AG10803 (cell line): ENCODE measurements around the gene SAMD14.
A peak's percentile ranks its signal among the peaks of the same experiment; 100 is the strongest.

Source experiments
- DNase-seq: peaks from one replicate; pipeline ENCODE4 v3.0.0; 2010; ENCODE audit warnings: low read depth
- H3K4me3 ChIP-seq: 2 replicates; pipeline ENCODE4 v1.5.1; 2011; ENCODE audit warnings: mild to moderate bottlenecking, low read length, control low read depth
- TF ChIP-seq, protein P1 (sequence below): conservative IDR thresholded peaks from 2 replicates; pipeline ENCODE4 v1.5.1; 2011; ENCODE audit warnings: mild to moderate bottlenecking, low read length, control low read depth, inconsistent platforms

Gene SAMD14

DNA sequence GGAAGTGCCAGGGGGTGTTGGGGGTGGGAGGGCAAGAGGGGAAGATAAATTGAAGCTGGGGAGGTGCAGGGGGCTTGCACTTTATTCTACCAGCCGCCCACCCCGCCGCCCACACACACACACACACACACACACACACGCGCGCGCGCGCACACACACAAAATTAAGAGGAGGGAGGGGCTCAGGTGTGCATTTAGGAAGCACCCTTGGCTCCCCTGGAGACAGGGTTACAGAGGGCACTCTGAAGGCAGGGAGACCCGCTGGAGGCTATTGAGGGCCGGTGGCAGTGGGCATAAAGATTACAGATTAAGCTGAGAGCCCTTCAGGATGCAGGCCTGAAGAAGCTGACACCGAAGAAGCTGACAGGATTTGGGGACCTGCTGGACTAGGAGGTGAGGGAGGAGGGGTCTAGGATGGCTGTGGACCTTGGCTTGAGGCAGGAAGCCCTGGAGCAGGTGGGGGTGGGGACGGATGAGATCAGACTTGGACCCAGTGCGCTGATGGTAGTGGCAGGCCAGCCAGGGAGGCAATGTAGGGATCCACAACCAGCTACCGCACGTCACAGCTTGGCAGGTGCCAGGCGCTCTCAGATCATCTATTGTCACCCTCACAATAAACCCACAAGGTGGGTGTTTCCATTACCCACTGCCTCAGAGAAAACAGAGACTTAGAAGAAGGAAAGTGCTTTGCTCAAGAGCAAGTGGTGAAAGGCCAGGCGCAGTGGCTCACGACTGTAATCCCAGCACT lies 772 bp upstream of the SAMD14 start:
- peak overlapping the region; percentile 52 for H3K4me3 ChIP-seq
- no peak for DNase-seq
- TF ChIP-seq, protein P1, sequence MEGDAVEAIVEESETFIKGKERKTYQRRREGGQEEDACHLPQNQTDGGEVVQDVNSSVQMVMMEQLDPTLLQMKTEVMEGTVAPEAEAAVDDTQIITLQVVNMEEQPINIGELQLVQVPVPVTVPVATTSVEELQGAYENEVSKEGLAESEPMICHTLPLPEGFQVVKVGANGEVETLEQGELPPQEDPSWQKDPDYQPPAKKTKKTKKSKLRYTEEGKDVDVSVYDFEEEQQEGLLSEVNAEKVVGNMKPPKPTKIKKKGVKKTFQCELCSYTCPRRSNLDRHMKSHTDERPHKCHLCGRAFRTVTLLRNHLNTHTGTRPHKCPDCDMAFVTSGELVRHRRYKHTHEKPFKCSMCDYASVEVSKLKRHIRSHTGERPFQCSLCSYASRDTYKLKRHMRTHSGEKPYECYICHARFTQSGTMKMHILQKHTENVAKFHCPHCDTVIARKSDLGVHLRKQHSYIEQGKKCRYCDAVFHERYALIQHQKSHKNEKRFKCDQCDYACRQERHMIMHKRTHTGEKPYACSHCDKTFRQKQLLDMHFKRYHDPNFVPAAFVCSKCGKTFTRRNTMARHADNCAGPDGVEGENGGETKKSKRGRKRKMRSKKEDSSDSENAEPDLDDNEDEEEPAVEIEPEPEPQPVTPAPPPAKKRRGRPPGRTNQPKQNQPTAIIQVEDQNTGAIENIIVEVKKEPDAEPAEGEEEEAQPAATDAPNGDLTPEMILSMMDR = no peak

DNA sequence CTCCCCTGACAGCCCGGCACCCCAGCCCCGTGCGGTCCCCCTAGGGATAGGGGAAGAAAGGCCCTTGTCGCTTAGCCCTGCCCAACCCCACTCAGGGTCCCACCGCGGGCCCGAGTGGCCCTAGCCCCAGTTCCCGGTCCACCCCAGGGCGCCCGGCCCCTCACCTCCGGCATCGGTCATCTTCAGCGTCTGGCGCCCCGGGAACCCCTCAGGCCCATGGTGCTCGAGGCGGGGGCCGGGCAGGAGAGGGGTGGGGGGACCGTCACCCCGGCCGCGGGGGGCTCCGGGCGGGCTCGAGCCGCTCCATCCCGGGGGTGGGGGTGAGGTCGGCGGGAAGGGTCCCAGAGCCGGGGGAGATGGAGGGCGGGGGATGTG lies 620 bp downstream of the SAMD14 start:
- H3K4me3 ChIP-seq = peak overlapping the region; percentile 59
- DNase-seq = no peak
- TF ChIP-seq, protein P1 = no peak

DNA sequence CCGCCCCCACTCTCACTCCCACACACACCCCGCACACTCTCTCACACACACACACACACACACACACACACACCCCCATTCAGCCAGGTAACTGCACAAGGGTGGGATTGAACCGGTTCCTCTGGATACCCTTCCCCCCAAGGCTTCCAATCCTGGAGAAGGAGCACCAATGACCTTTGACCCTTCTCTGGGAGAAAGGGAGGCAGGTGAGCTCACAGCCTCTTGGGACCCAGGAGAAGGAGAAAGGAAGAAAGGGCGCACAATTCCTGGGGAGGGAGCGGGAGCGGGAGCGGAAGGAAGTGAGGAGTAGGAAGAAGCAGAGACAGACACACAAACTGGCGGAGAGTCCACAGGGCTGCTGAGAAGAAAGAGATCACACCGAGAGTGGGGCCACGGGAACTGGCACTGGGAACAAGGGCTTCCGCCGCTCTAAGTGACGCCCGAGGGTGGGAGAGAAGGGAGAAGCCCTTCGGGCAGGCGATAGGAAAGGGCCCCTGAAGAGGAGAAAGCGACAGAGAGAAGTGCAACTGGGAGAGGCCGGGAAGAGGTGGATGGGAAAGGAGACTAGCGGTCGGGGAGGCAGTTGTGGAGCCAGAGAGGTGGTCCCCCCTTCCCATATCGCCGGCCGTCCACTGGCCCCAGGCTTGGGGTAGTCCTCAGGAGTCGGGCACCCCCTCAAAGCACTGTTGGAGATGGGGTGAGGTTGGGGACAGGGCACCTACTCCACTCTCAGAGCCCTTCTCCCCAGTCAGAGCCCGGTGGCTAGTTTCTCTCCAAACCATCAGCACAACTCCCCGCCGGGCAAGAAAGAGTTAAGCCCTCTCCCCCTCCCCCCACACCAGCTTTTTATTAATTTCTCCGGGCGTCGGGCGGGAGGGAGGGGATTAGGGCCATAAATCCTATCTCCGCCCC lies 1.3 kb downstream of the SAMD14 start:
- no peak for DNase-seq
- H3K4me3 ChIP-seq = peak overlapping the region; percentile 59
- TF ChIP-seq, protein P1 = no peak

DNA sequence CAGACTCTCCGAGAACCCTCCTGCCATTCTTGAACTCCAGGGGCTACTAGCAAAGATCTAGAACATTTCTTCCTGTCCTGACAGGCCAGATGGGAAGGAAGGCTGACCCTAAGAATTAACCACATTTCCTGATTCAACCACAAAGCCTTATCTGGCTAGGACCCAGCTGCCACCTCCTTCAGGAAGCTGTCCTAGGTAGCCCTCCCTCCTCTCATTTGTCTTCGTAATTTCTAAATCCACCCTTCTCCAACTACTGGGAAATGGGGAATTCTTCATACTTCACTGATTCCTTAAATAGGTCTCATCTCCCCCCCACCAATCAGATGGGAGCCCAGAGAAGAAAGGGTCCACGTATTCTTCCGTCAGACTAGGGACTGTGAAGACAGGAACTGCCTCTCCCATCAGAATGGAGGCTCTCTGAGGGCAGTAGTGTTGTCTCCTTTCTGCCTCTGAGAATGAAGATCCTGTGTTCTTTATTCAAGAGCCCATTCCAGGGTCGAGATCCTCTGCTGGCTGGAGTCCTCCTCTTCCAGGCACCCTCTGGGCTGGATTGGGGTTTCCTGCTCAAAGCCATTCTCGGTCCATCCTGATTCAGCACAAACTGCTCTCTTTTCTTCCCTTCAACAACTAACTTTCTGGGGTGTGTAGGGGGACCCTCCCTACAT lies 2.1 kb downstream of the SAMD14 start:
- peak; percentile 28 for DNase-seq
- TF ChIP-seq, protein P1 = no peak
- H3K4me3 ChIP-seq = no peak overlapping the region

DNA sequence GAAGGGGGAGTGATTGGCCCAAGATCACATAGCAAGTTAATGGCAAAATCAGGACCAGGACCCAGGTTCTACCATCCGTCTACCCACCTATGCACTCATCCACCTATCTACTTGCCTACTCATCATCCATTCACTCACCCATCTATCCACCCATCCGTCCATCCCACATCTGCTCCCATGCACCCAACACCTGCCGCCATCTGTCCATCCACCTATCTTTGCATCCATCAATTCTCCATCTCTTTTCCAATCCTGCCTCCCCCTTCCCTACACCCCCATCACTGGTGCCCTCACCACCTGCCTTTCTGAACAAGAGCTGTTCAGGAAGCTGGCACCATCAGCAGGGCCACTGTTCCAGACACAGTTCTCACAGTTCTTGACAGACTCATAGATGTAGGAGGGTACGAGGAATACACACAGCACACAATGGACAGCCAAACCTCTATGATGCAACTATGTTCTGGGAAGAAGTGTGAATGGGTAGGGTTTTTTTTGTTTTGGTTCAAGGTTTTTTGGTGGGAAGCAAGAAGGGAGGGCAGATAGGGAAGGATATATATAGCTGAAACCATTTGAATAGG lies 4.5 kb downstream of the SAMD14 start:
- TF ChIP-seq, protein P1 = no peak
- H3K4me3 ChIP-seq = no peak overlapping the region
- no peak for DNase-seq

DNA sequence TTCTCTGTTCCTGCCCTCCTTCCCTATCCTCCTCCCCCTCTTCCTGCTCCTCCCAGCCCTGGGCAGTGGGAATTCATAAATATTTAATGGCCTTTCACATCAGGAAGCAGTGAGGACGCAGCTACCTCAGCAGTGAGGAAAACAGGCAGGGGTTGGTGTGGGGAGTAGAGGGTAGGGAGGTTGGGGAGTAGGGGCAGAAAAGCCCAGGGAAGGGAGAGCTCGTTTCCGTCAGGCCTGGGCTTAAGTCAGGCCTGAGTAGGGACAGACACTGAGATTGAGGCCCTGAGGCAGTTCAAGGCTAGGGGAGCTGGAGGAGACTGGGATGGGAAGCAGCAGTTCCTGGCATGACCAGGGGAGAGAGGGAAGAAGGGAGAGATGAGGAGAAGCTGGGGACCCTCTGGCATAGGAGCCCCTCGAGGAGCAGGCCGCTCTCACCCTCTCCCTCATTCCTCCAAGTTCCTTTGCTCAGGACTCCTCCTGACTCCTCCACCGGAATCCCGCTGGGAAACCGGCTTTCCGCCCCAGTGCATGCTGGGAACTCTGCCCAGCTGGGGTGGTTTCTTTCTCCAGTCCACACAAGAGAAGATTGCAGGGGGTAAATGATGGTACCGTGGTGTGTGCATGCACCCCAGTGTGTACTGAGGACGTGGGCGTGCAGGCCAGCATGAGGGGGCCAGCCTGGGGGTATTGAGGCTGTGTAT lies 6.2 kb downstream of the SAMD14 start:
- no peak overlapping the region for H3K4me3 ChIP-seq
- TF ChIP-seq, protein P1 = no peak
- no peak for DNase-seq
